ENCODE measurements around the gene NRP2.
A peak's percentile ranks its signal among the peaks of the same experiment; 100 is the strongest.

The NRP2 gene

GRCh38 chr2:205687641-205687956 lies 5.3 kb downstream of the NRP2 start:
- no peak for DNase-seq (ENCODE audit: low spot score)

GRCh38 chr2:205688417-205689200 lies 6.3 kb downstream of the NRP2 start:
- DNase-seq (ENCODE audit: low spot score): no peak

- DNase-seq (ENCODE audit: low spot score): no peak
These were observed 7.5 kb downstream of the NRP2 start for GRCh38 chr2:205689820-205690219.

GRCh38 chr2:205692104-205692503 lies 9.8 kb downstream of the NRP2 start:
- peak; percentile 74 for DNase-seq (ENCODE audit: low spot score)

- no peak for DNase-seq (ENCODE audit: low spot score)
These were observed 12.0 kb downstream of the NRP2 start for GRCh38 chr2:205694256-205694655.

- peak; percentile 64 for DNase-seq (ENCODE audit: low spot score)
These were observed 13.2 kb downstream of the NRP2 start for GRCh38 chr2:205695460-205695991.

- no peak for DNase-seq (ENCODE audit: low spot score)
These were observed 14.1 kb downstream of the NRP2 start for GRCh38 chr2:205696331-205696926.

- peak; percentile 47 for DNase-seq (ENCODE audit: low spot score)
These were observed 14.7 kb downstream of the NRP2 start for GRCh38 chr2:205696927-205697441.

- no peak for DNase-seq (ENCODE audit: low spot score)
These were observed 16.3 kb downstream of the NRP2 start for GRCh38 chr2:205698286-205699268.

- no peak for DNase-seq (ENCODE audit: low spot score)
These were observed 17.4 kb downstream of the NRP2 start for GRCh38 chr2:205699515-205700289.

- peak; percentile 79 for DNase-seq (ENCODE audit: low spot score)
These were observed 18.2 kb downstream of the NRP2 start for GRCh38 chr2:205700331-205701132.

GRCh38 chr2:205701509-205701908 lies 19.2 kb downstream of the NRP2 start:
- DNase-seq (ENCODE audit: low spot score): no peak

GRCh38 chr2:205702576-205702975 lies 20.3 kb downstream of the NRP2 start:
- DNase-seq (ENCODE audit: low spot score): no peak

GRCh38 chr2:205703471-205704126 lies 21.3 kb downstream of the NRP2 start:
- no peak for DNase-seq (ENCODE audit: low spot score)

GRCh38 chr2:205704127-205704741 lies 21.9 kb downstream of the NRP2 start:
- peak; percentile 33 for DNase-seq (ENCODE audit: low spot score)

- DNase-seq (ENCODE audit: low spot score): no peak
These were observed 23.4 kb downstream of the NRP2 start for GRCh38 chr2:205705511-205706349.

GRCh38 chr2:205706769-205707381 lies 24.6 kb downstream of the NRP2 start:
- peak; percentile 77 for DNase-seq (ENCODE audit: low spot score)

GRCh38 chr2:205708231-205708631 lies 25.9 kb downstream of the NRP2 start:
- no peak for DNase-seq (ENCODE audit: low spot score)

All from GM03348 (cell line).